Upper lobe of left lung (tissue), 4 donors: ENCODE results near the gene CDKL4.

Experiments
- CTCF ChIP-seq, 6 experiments: fragments of 450-650 bp in 4 of 6; fragments of 200-600 bp in 2 of 6; sonication (generic) in 2 of 6; IDR thresholded peaks; one replicate each; pipeline ENCODE4 v1.5.1; 2016 to 2019; ENCODE audit warnings: antibody characterized with exemption in 6 of 6
- EP300 ChIP-seq, 4 donors: sonication (generic); formaldehyde crosslinking; IDR thresholded peaks; one replicate each; pipeline ENCODE4 v1.5.1; 2017; ENCODE audit warnings: antibody characterized with exemption in 4 of 4, control low read depth in 2 of 4

GRCh38 chr2:39179974-39180960 is 63.5 kb downstream of the CDKL4 start:
- no peak for TF ChIP-seq EP300 (IDR thresholded peaks at IDR 0.05)
- TF ChIP-seq CTCF (IDR thresholded peaks at IDR 0.05), result no peak
